HUDEP-2 (cell line): ENCODE results near the gene P3H3.
"Not testable (repeated sequence)": the region's sequence is repeated elsewhere in the genome, so short reads cannot be mapped to it uniquely, and the experiment has no call there.

Experiments used
- DNase-seq, 76 experiments: peaks; one replicate each; lab custom pipeline; 2025; ENCODE audit not compliant: unreplicated experiment in 76 of 76; lab: John Stamatoyannopoulos, UW

P3H3 gene

GRCh38 chr12:6863586-6864321 lies 35.5 kb downstream of the P3H3 start:
- DNase-seq: no peak

GRCh38 chr12:6865307-6865706 lies 37.1 kb downstream of the P3H3 start:
- not testable (repeated sequence) for DNase-seq

- no peak for DNase-seq
These were observed 38.1 kb downstream of the P3H3 start for GRCh38 chr12:6866163-6866919.

- peak in 5 of 76 experiments; percentile 36 to 55 (median 47) for DNase-seq
These were observed 38.8 kb downstream of the P3H3 start for GRCh38 chr12:6866920-6867412.

- DNase-seq: peak in 68 of 76 experiments; percentile 5 to 85 (median 66)
These were observed 39.4 kb downstream of the P3H3 start, which contains the start of gene TPI1 for GRCh38 chr12:6867413-6868210. Gene TPI1, plus strand, starts transcription at chr12:6867531. Its CDS starts 36 bp downstream, at chr12:6867567.

GRCh38 chr12:6868211-6869048 lies 40.2 kb downstream of the P3H3 start:
- DNase-seq: peak in 32 of 76 experiments; percentile 2 to 47 (median 16)

- DNase-seq: peak in 72 of 76 experiments; percentile 15 to 85 (median 68)
These were observed 41.1 kb downstream of the P3H3 start for GRCh38 chr12:6869049-6870021.

- DNase-seq: not testable (repeated sequence)
These were observed 42.1 kb downstream of the P3H3 start for GRCh38 chr12:6870304-6870703.

- DNase-seq: peak in 53 of 76 experiments; percentile 4 to 66 (median 37)
These were observed 43.1 kb downstream of the P3H3 start for GRCh38 chr12:6871052-6871957.

GRCh38 chr12:6872073-6873048 lies 44.2 kb downstream of the P3H3 start:
- peak in 69 of 76 experiments; percentile 3 to 85 (median 63) for DNase-seq

GRCh38 chr12:6873094-6874014 lies 45.1 kb downstream of the P3H3 start, which contains the start of gene SPSB2:
Gene SPSB2, minus strand, starts transcription at chr12:6873303. Its CDS starts 402 bp downstream, at chr12:6872901.
- peak in 75 of 76 experiments; percentile 64 to 98 (median 93) for DNase-seq

- DNase-seq: not testable (repeated sequence)
These were observed 45.8 kb downstream of the P3H3 start for GRCh38 chr12:6874015-6874368.

- DNase-seq: not testable (repeated sequence)
These were observed 51.6 kb downstream of the P3H3 start for GRCh38 chr12:6879824-6880223.

- DNase-seq: no peak
These were observed 55.0 kb downstream of the P3H3 start for GRCh38 chr12:6883252-6883651.

GRCh38 chr12:6883683-6884082 lies 55.5 kb downstream of the P3H3 start:
- no peak for DNase-seq
